ENCODE data around the gene ISCU. TPM values are rescaled to one million over a fixed set of nuclear protein-coding genes. Genes with fewer than 3 reads are reported as not detected.

The ISCU gene
- polyA plus RNA-seq, 1 of the 3 experiments (the other 2 are of a cell fraction): 165 TPM

DNA sequence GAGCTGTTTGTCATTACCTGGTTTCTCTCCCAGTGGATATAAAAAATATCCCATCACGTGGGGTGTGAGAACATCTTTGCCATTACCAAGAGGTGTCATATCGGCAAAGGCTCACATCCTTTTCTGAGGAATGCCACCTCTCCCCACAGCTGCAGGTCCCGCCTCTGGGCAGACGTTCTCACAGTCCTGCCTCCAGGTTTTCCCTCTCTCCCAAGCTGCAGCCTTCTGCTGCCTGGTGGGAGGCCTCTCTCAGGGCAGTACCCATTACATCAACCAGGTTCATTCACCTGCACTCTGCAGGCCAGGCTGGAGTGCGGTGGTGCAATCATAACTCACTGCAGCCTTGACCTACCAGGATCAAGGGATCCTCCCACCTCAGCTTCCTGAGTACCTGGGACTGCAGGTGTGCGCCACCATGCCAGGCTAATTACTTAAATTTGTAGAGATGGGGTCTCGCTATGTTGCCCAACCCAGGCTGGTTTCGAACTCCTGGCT is 50.4 kb downstream of the ISCU start (continued):
- no peak for TF ChIP-seq TEAD4 (IDR thresholded peaks at IDR 0.05; ENCODE audit: borderline replicate concordance, insufficient read depth)
- TF ChIP-seq RAD21 (IDR thresholded peaks at IDR 0.05; ENCODE audit: low read length): no peak
- TF ChIP-seq MEF2A (IDR thresholded peaks at IDR 0.05; ENCODE audit: borderline replicate concordance, low read depth): no peak
- TF ChIP-seq, protein P1, sequence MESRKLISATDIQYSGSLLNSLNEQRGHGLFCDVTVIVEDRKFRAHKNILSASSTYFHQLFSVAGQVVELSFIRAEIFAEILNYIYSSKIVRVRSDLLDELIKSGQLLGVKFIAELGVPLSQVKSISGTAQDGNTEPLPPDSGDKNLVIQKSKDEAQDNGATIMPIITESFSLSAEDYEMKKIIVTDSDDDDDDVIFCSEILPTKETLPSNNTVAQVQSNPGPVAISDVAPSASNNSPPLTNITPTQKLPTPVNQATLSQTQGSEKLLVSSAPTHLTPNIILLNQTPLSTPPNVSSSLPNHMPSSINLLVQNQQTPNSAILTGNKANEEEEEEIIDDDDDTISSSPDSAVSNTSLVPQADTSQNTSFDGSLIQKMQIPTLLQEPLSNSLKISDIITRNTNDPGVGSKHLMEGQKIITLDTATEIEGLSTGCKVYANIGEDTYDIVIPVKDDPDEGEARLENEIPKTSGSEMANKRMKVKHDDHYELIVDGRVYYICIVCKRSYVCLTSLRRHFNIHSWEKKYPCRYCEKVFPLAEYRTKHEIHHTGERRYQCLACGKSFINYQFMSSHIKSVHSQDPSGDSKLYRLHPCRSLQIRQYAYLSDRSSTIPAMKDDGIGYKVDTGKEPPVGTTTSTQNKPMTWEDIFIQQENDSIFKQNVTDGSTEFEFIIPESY (IDR thresholded peaks at IDR 0.05; ENCODE audit: borderline replicate concordance, low read depth): no peak
- TF ChIP-seq, protein P2, sequence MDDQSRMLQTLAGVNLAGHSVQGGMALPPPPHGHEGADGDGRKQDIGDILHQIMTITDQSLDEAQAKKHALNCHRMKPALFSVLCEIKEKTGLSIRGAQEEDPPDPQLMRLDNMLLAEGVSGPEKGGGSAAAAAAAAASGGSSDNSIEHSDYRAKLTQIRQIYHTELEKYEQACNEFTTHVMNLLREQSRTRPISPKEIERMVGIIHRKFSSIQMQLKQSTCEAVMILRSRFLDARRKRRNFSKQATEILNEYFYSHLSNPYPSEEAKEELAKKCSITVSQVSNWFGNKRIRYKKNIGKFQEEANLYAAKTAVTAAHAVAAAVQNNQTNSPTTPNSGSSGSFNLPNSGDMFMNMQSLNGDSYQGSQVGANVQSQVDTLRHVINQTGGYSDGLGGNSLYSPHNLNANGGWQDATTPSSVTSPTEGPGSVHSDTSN (IDR thresholded peaks at IDR 0.05): no peak
- no peak for TF ChIP-seq RCOR1 (IDR thresholded peaks at IDR 0.05; ENCODE audit: low read length)
- no peak for TF ChIP-seq RXRA (IDR thresholded peaks at IDR 0.05; ENCODE audit: borderline replicate concordance, low read depth)

DNA sequence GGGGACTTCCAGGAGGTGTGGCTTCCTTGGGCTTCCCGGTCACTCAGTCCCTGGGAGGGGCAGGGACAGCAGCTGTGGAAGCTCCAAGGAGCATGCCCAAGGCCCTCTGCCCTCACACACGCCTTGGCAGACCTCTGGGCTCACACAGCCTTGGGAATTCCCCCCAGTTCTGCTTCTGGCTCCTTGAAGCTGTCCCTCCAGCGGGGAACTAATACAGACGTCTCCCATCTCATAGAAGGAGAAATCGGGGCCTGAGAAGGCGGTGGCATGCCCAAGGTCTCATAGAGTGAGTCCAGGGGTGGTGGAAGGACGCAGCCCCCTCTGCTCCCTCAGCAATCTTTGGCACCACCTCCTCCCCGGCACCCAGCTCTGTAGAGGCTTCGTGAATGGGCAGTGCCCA is 51.2 kb downstream of the ISCU start:
- Histone ChIP-seq H3F3A (replicated peaks; ENCODE audit: insufficient read depth) (peaks cover 6% of the 10 kb centered on the region), H3K9me2 (no peaks in the 10 kb centered on the region), H3K27me3 (ENCODE audit: insufficient read depth) (no peaks in the 10 kb centered on the region), H3K4me3 (ENCODE audit: low read depth in 2 of 2, low read length in 1 of 2) (no peak overlapping the region), H4K20me1 (ENCODE audit: insufficient read depth) (no peaks in the 10 kb centered on the region), H3K27ac (ENCODE audit: low read depth in 2 of 2, low read length in 1 of 2) (no peak overlapping the region), H3K9me3 (no peaks in the 10 kb centered on the region), H3K4me2 (no peak overlapping the region), H3K4me1 (ENCODE audit: control insufficient read depth in 1 of 2, insufficient read depth in 2 of 2, low read depth in 1 of 2, low read length in 1 of 2) (peaks cover 7 to 12% of the 10 kb centered on the region in 2 experiments; a peak in 3 of 4 replicates), H3K36me3 (replicated peaks in 1 of 2; ENCODE audit: control insufficient read depth in 1 of 2, insufficient read depth in 2 of 2, low read length in 1 of 2) (no peaks in the 10 kb centered on the region), H2AFZ (ENCODE audit: low read depth) (no peak overlapping the region), H3K79me2 (ENCODE audit: insufficient read depth) (no peaks in the 10 kb centered on the region), H3K9ac (no peak overlapping the region)
- ChIA-PET POLR2A (no interaction called here), CTCF (interaction anchor here (19.2 kb wide), 1 partner anchor 47 kb away, joined by 503 read pairs; the partner anchor contains the start of genes ISCU and SART3)
- WGBS (ENCODE audit: low lambda C conversion rate): 58% methylated on average over 8 of the region's 9 CpGs
- TF ChIP-seq POLR2AphosphoS5 (IDR thresholded peaks at IDR 0.05; ENCODE audit: low read depth, low read length) (no peak), FOSL2 (IDR thresholded peaks at IDR 0.05; ENCODE audit: borderline replicate concordance, low read depth) (no peak), GABPA (IDR thresholded peaks at IDR 0.05; ENCODE audit: low read depth) (no peak), FOXJ3 (CRISPR knock-in tag; IDR thresholded peaks at IDR 0.05) (no peak), SIN3A (IDR thresholded peaks at IDR 0.05; ENCODE audit: borderline replicate concordance, low read depth, low read length) (no peak), ELF1 (IDR thresholded peaks at IDR 0.05) (no peak), RAD21 (IDR thresholded peaks at IDR 0.05; ENCODE audit: low read length) (no peak), CHD2 (IDR thresholded peaks at IDR 0.05; ENCODE audit: low read length, partially characterized antibody) (no peak), NFIC (IDR thresholded peaks at IDR 0.05; ENCODE audit: borderline replicate concordance) (no peak)
- TF ChIP-seq, protein P3, sequence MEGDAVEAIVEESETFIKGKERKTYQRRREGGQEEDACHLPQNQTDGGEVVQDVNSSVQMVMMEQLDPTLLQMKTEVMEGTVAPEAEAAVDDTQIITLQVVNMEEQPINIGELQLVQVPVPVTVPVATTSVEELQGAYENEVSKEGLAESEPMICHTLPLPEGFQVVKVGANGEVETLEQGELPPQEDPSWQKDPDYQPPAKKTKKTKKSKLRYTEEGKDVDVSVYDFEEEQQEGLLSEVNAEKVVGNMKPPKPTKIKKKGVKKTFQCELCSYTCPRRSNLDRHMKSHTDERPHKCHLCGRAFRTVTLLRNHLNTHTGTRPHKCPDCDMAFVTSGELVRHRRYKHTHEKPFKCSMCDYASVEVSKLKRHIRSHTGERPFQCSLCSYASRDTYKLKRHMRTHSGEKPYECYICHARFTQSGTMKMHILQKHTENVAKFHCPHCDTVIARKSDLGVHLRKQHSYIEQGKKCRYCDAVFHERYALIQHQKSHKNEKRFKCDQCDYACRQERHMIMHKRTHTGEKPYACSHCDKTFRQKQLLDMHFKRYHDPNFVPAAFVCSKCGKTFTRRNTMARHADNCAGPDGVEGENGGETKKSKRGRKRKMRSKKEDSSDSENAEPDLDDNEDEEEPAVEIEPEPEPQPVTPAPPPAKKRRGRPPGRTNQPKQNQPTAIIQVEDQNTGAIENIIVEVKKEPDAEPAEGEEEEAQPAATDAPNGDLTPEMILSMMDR (IDR thresholded peaks at IDR 0.05): no peak
- TF ChIP-seq, protein P4, sequence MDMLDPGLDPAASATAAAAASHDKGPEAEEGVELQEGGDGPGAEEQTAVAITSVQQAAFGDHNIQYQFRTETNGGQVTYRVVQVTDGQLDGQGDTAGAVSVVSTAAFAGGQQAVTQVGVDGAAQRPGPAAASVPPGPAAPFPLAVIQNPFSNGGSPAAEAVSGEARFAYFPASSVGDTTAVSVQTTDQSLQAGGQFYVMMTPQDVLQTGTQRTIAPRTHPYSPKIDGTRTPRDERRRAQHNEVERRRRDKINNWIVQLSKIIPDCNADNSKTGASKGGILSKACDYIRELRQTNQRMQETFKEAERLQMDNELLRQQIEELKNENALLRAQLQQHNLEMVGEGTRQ (IDR thresholded peaks at IDR 0.05; ENCODE audit: borderline replicate concordance, low read depth, low read length): no peak
- no peak for DNase-seq

Data from SK-N-SH (cell line).